Activated naive CD8-positive, alpha-beta T cell (primary cell): ENCODE results near the gene FZD7.

Source experiments
- H3K27ac Mint-ChIP-seq: one replicate; pipeline ENCODE4 v1.8.0; 2021; ENCODE audit warnings: mixed read lengths
- H3K27me3 Mint-ChIP-seq: one replicate; pipeline ENCODE4 v1.8.0; 2021; ENCODE audit warnings: mixed read lengths
- H3K36me3 Mint-ChIP-seq: one replicate; pipeline ENCODE4 v1.8.0; 2021; ENCODE audit warnings: mixed read lengths
- H3K4me1 Mint-ChIP-seq: one replicate; pipeline ENCODE4 v1.8.0; 2021; ENCODE audit warnings: low read depth, mixed read lengths
- H3K4me3 Mint-ChIP-seq: one replicate; pipeline ENCODE4 v1.8.0; 2021; ENCODE audit warnings: mild to moderate bottlenecking, mixed read lengths
- H3K9me3 Mint-ChIP-seq: one replicate; pipeline ENCODE4 v1.8.0; 2021; ENCODE audit warnings: low read depth, mixed read lengths

FZD7 gene

GRCh38 chr2:202005272-202005887 lies 28.3 kb upstream of the FZD7 start:
- Mint-ChIP-seq H3K4me1 (no peaks in the 10 kb centered on the region), H3K4me3 (no peak overlapping the region), H3K27ac (no peak overlapping the region), H3K9me3 (no peaks in the 10 kb centered on the region), H3K36me3 (no peaks in the 10 kb centered on the region), H3K27me3 (peaks cover 6% of the 10 kb centered on the region)

- H3K27me3 Mint-ChIP-seq, result peaks cover 6% of the 10 kb centered on the region
- H3K36me3 Mint-ChIP-seq, result no peaks in the 10 kb centered on the region
- no peak overlapping the region for H3K4me3 Mint-ChIP-seq
- no peaks in the 10 kb centered on the region for H3K4me1 Mint-ChIP-seq
- no peaks in the 10 kb centered on the region for H3K9me3 Mint-ChIP-seq
- H3K27ac Mint-ChIP-seq, result no peak overlapping the region
Measured at GRCh38 chr2:202006301-202006700, 27.4 kb upstream of the FZD7 start.

- Mint-ChIP-seq H3K27ac (no peak overlapping the region), H3K36me3 (no peaks in the 10 kb centered on the region), H3K4me3 (no peak overlapping the region), H3K9me3 (no peaks in the 10 kb centered on the region), H3K4me1 (no peaks in the 10 kb centered on the region), H3K27me3 (peaks cover 6% of the 10 kb centered on the region)
Measured at GRCh38 chr2:202007015-202007982, 26.4 kb upstream of the FZD7 start.

- Mint-ChIP-seq H3K27ac (no peak overlapping the region), H3K27me3 (peaks cover 6% of the 10 kb centered on the region), H3K9me3 (no peaks in the 10 kb centered on the region), H3K36me3 (no peaks in the 10 kb centered on the region), H3K4me3 (no peak overlapping the region), H3K4me1 (no peaks in the 10 kb centered on the region)
Measured at GRCh38 chr2:202007983-202008354, 25.7 kb upstream of the FZD7 start.

- no peak overlapping the region for H3K4me3 Mint-ChIP-seq
- no peaks in the 10 kb centered on the region for H3K9me3 Mint-ChIP-seq
- no peaks in the 10 kb centered on the region for H3K4me1 Mint-ChIP-seq
- H3K27ac Mint-ChIP-seq, result no peak overlapping the region
- peaks cover 8% of the 10 kb centered on the region for H3K27me3 Mint-ChIP-seq
- H3K36me3 Mint-ChIP-seq, result no peaks in the 10 kb centered on the region
Measured at GRCh38 chr2:202009019-202009481, 24.6 kb upstream of the FZD7 start.

- Mint-ChIP-seq H3K27me3 (peaks cover 11% of the 10 kb centered on the region), H3K9me3 (no peaks in the 10 kb centered on the region), H3K27ac (no peak overlapping the region), H3K4me1 (no peaks in the 10 kb centered on the region), H3K36me3 (no peaks in the 10 kb centered on the region), H3K4me3 (no peak overlapping the region)
Measured at GRCh38 chr2:202009581-202009980, 24.1 kb upstream of the FZD7 start.

- Mint-ChIP-seq H3K36me3 (no peaks in the 10 kb centered on the region), H3K27ac (no peak overlapping the region), H3K4me3 (no peak overlapping the region), H3K9me3 (no peaks in the 10 kb centered on the region), H3K4me1 (no peaks in the 10 kb centered on the region), H3K27me3 (peaks cover 13% of the 10 kb centered on the region)
Measured at GRCh38 chr2:202014318-202014717, 19.3 kb upstream of the FZD7 start.

- no peaks in the 10 kb centered on the region for H3K4me1 Mint-ChIP-seq
- no peaks in the 10 kb centered on the region for H3K36me3 Mint-ChIP-seq
- no peak overlapping the region for H3K4me3 Mint-ChIP-seq
- no peak overlapping the region for H3K27ac Mint-ChIP-seq
- H3K27me3 Mint-ChIP-seq, result peaks cover 13% of the 10 kb centered on the region
- H3K9me3 Mint-ChIP-seq, result no peaks in the 10 kb centered on the region
Measured at GRCh38 chr2:202014759-202015211, 18.9 kb upstream of the FZD7 start.

GRCh38 chr2:202015471-202015870 lies 18.2 kb upstream of the FZD7 start:
- Mint-ChIP-seq H3K9me3 (no peaks in the 10 kb centered on the region), H3K4me1 (no peaks in the 10 kb centered on the region), H3K27me3 (peaks cover 9% of the 10 kb centered on the region), H3K4me3 (no peak overlapping the region), H3K36me3 (no peaks in the 10 kb centered on the region), H3K27ac (no peak overlapping the region)

- H3K4me1 Mint-ChIP-seq, result no peaks in the 10 kb centered on the region
- H3K27me3 Mint-ChIP-seq, result peaks cover 9% of the 10 kb centered on the region
- H3K9me3 Mint-ChIP-seq, result no peaks in the 10 kb centered on the region
- no peak overlapping the region for H3K27ac Mint-ChIP-seq
- H3K4me3 Mint-ChIP-seq, result no peak overlapping the region
- H3K36me3 Mint-ChIP-seq, result no peaks in the 10 kb centered on the region
Measured at GRCh38 chr2:202016579-202017227, 17.0 kb upstream of the FZD7 start.

- Mint-ChIP-seq H3K4me3 (no peak overlapping the region), H3K36me3 (no peaks in the 10 kb centered on the region), H3K4me1 (no peaks in the 10 kb centered on the region), H3K27ac (no peak overlapping the region), H3K9me3 (no peaks in the 10 kb centered on the region), H3K27me3 (peaks cover 13% of the 10 kb centered on the region)
Measured at GRCh38 chr2:202017940-202018339, 15.7 kb upstream of the FZD7 start.

- peaks cover 12% of the 10 kb centered on the region for H3K27me3 Mint-ChIP-seq
- no peak overlapping the region for H3K27ac Mint-ChIP-seq
- H3K36me3 Mint-ChIP-seq, result no peaks in the 10 kb centered on the region
- no peaks in the 10 kb centered on the region for H3K4me1 Mint-ChIP-seq
- no peaks in the 10 kb centered on the region for H3K9me3 Mint-ChIP-seq
- H3K4me3 Mint-ChIP-seq, result no peak overlapping the region
Measured at GRCh38 chr2:202018950-202019349, 14.7 kb upstream of the FZD7 start.

- no peaks in the 10 kb centered on the region for H3K4me1 Mint-ChIP-seq
- H3K27me3 Mint-ChIP-seq, result peaks cover 9% of the 10 kb centered on the region
- no peaks in the 10 kb centered on the region for H3K36me3 Mint-ChIP-seq
- H3K4me3 Mint-ChIP-seq, result no peak overlapping the region
- no peaks in the 10 kb centered on the region for H3K9me3 Mint-ChIP-seq
- no peak overlapping the region for H3K27ac Mint-ChIP-seq
Measured at GRCh38 chr2:202019689-202020450, 13.8 kb upstream of the FZD7 start.

GRCh38 chr2:202022755-202023154 lies 10.9 kb upstream of the FZD7 start:
- H3K27ac Mint-ChIP-seq, result no peak overlapping the region
- H3K4me3 Mint-ChIP-seq, result no peak overlapping the region
- no peaks in the 10 kb centered on the region for H3K9me3 Mint-ChIP-seq
- no peaks in the 10 kb centered on the region for H3K4me1 Mint-ChIP-seq
- peaks cover 9% of the 10 kb centered on the region for H3K27me3 Mint-ChIP-seq
- H3K36me3 Mint-ChIP-seq, result no peaks in the 10 kb centered on the region
